Liver (tissue), 9 donors: ENCODE results near the gene ACAD9. TPM values are rescaled to one million over a fixed set of nuclear protein-coding genes. Genes with fewer than 3 reads are reported as not detected.

Source experiments
- DNase-seq: peaks from one replicate; pipeline ENCODE4 v3.0.0-alpha.2; 2017; ENCODE audit warnings: low spot score
- H3K27ac ChIP-seq, 2 donors: one replicate each; pipeline ENCODE4 v1.7.0; 2013; ENCODE audit warnings: inconsistent platforms in 2 of 2, low read length in 2 of 2, control low read depth in 1 of 2, low read depth in 1 of 2, mild to moderate bottlenecking in 1 of 2
- H3K27me3 ChIP-seq, 4 donors: one replicate each; pipeline versions ENCODE4 v1.6.1 to v1.7.0; 2013; ENCODE audit warnings: low read length in 3 of 4, inconsistent platforms in 1 of 4, mild to moderate bottlenecking in 1 of 4, moderate library complexity in 1 of 4; ENCODE audit not compliant: control insufficient read depth in 4 of 4, insufficient read depth in 4 of 4
- H3K36me3 ChIP-seq, 4 donors: one replicate each; pipeline versions ENCODE4 v1.6.1 to v1.7.0; 2013; ENCODE audit warnings: low read length in 3 of 4, mild to moderate bottlenecking in 3 of 4, low read depth in 1 of 4, moderate library complexity in 1 of 4; ENCODE audit not compliant: control insufficient read depth in 4 of 4, insufficient read depth in 3 of 4
- H3K4me1 ChIP-seq, 4 donors: one replicate each; pipeline versions ENCODE4 v1.6.1 to v1.7.0; 2013; ENCODE audit warnings: low read length in 3 of 4, mild to moderate bottlenecking in 3 of 4, moderate library complexity in 1 of 4; ENCODE audit not compliant: control insufficient read depth in 4 of 4, insufficient read depth in 4 of 4
- H3K4me3 ChIP-seq, 3 donors: one replicate each; pipeline versions ENCODE4 v1.6.1 to v1.7.0; 2013; ENCODE audit warnings: low read length in 3 of 3, control low read depth in 1 of 3, low read depth in 1 of 3, mild to moderate bottlenecking in 1 of 3
- H3K9ac ChIP-seq, 2 donors: one replicate each; pipeline ENCODE4 v1.7.0; 2013; ENCODE audit warnings: low read length in 2 of 2, mild to moderate bottlenecking in 2 of 2, moderate library complexity in 2 of 2, control low read depth in 1 of 2, low read depth in 1 of 2
- H3K9me3 ChIP-seq, 4 donors: one replicate each; pipeline versions ENCODE4 v1.6.1 to v1.7.0; 2013; ENCODE audit warnings: low read length in 3 of 4; ENCODE audit not compliant: control insufficient read depth in 4 of 4
- CTCF ChIP-seq: fragments of 150-350 bp; IDR thresholded peaks from 2 replicates; pipeline ENCODE4 v1.5.1; 2017; ENCODE audit warnings: improper control_type of control experiment, low read depth, low read length; ENCODE audit not compliant: missing input control
- EGR1 ChIP-seq, 2 donors: IDR thresholded peaks; 2 replicates each; pipeline ENCODE4 v1.6.1; 2016 to 2018; ENCODE audit warnings: antibody characterized with exemption in 2 of 2, low read depth in 2 of 2
- FOXA1 ChIP-seq: IDR thresholded peaks from 2 replicates; pipeline ENCODE4 v1.6.1; 2016; ENCODE audit warnings: antibody characterized with exemption
- GABPA ChIP-seq, 2 donors: IDR thresholded peaks in 1 of 2; conservative IDR thresholded peaks in 1 of 2; 2 replicates each; pipeline ENCODE4 v1.6.1; 2016; ENCODE audit warnings: antibody characterized with exemption in 2 of 2, mild to moderate bottlenecking in 1 of 2, moderate library complexity in 1 of 2
- HNF4G ChIP-seq: IDR thresholded peaks from 2 replicates; pipeline ENCODE4 v1.6.1; 2016; ENCODE audit warnings: antibody characterized with exemption
- JUND ChIP-seq, 2 donors: IDR thresholded peaks; 2 replicates each; pipeline ENCODE4 v1.6.1; 2016; ENCODE audit warnings: antibody characterized with exemption in 2 of 2
- RAD21 ChIP-seq, 2 donors: IDR thresholded peaks; 2 replicates each; pipeline ENCODE4 v1.6.1; 2016; ENCODE audit warnings: antibody characterized with exemption in 2 of 2, mild to moderate bottlenecking in 2 of 2
- RXRA ChIP-seq, 2 donors: IDR thresholded peaks; 2 replicates each; pipeline ENCODE4 v1.6.1; 2017 to 2018; ENCODE audit warnings: antibody characterized with exemption in 2 of 2, mild to moderate bottlenecking in 1 of 2
- SP1 ChIP-seq: IDR thresholded peaks from 2 replicates; pipeline ENCODE4 v1.6.1; 2018; ENCODE audit warnings: antibody characterized with exemption, mild to moderate bottlenecking
- TAF1 ChIP-seq: conservative IDR thresholded peaks from 2 replicates; pipeline ENCODE4 v1.6.1; 2016; ENCODE audit warnings: antibody characterized with exemption, mild to moderate bottlenecking
- YY1 ChIP-seq: IDR thresholded peaks from 2 replicates; pipeline ENCODE4 v1.6.1; 2016; ENCODE audit warnings: antibody characterized with exemption, mild to moderate bottlenecking
- ZBTB33 ChIP-seq: IDR thresholded peaks from 2 replicates; pipeline ENCODE4 v1.6.1; 2016; ENCODE audit warnings: antibody characterized with exemption
- WGBS: extraction: QIAGEN DNeasy Blood & Tissue Kit; methylation state at CpG from one replicate; pipeline ENCODE4 v1.1.7; 2013; 5-methylcytosine and 5-hydroxymethylcytosine counted together
- polyA plus RNA-seq, 2 donors: library from polyadenylated mRNA; stranded (reverse) in 1 of 2; unstranded in 1 of 2; fragments of 200-250 nt in 1 of 2; fragments of >200 nt in 1 of 2; fragmentation: Nextera tagmentation in 1 of 2; extraction: Ambion mirVana in 1 of 2; gene quantifications; one replicate each; pipeline versions ENCODE4 v1.2.1 to v1.2.3, GENCODE V29; 2013 to 2015
- total RNA-seq, 2 donors: library from RNA; depleted of rRNA; stranded (reverse); fragments of >200 nt; gene quantifications; one replicate each; pipeline ENCODE4 v1.2.3, GENCODE V29; 2014
- TF ChIP-seq, protein P1 (sequence below): IDR thresholded peaks from 2 replicates; pipeline ENCODE4 v1.6.1; 2016; ENCODE audit warnings: antibody characterized with exemption
- TF ChIP-seq, protein P2 (sequence below): IDR thresholded peaks from 2 replicates; pipeline ENCODE4 v1.6.1; 2016; ENCODE audit warnings: antibody characterized with exemption, mild to moderate bottlenecking
- TF ChIP-seq, protein P3 (sequence below): IDR thresholded peaks from 2 replicates; pipeline ENCODE4 v1.6.1; 2016; ENCODE audit warnings: antibody characterized with exemption
- donor health status: healthy.
- donor health status: healthy.
- donor health status: healthy.
- donor health status: healthy.
- donor health status: healthy.

ACAD9 gene
- total and polyA plus RNA-seq, 4 donors = 18.3 to 35.8 (median 27.2) TPM

DNA sequence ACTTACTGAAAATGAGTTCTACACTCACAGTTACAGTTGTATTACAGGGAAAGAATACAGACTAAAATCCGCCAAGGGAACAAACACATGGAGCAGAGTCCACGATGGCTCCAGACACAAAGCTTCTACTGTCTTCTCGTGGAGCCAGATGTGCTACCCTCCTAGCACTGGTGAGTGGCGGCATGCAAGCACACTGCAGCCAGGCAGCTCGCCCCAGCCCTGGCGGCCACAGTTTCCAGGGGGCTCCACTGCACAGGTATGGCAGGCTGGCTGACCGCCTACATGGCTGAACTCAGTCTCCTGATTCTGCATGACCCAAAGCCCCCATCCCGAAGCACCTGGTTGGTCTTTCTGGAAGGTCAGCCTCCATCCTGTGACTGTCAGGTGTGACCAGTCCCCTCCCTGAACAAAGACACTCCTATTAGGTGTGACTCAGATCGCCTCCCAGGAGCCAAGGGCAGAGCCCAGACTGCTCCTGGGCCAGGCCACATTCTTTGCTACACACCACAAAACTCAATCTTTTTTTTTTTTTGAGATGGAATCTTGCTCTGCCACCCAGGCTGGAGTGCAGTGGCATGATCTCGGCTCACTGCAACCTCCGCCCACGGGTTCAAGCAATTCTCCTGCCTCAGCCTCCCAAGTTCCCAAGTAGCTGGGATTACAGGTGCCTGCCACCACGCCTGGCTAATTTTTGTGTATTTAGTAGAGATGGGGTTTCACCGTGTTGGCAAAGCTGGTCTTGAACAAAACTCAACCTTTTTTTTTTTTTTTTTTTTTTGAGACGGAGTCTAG, 62.9 kb downstream of the ACAD9 start:
- H3K36me3 ChIP-seq = no peaks in the 10 kb centered on the region
- no peaks in the 10 kb centered on the region for H3K27me3 ChIP-seq
- no peaks in the 10 kb centered on the region for H3K4me1 ChIP-seq
- H3K9ac ChIP-seq = no peak overlapping the region
- WGBS = 85% methylated on average over 15 of the region's 15 CpGs
- H3K4me3 ChIP-seq = no peak overlapping the region
- no peaks in the 10 kb centered on the region for H3K9me3 ChIP-seq
- no peak overlapping the region for H3K27ac ChIP-seq
- TF ChIP-seq, protein P1, sequence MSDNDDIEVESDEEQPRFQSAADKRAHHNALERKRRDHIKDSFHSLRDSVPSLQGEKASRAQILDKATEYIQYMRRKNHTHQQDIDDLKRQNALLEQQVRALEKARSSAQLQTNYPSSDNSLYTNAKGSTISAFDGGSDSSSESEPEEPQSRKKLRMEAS = no peak
- TF ChIP-seq RAD21 (IDR thresholded peaks at IDR 0.05) (no peak), ZBTB33 (no peak), YY1 (no peak), HNF4G (no peak)
- DNase-seq = no peak

GRCh38 chr3:128945041-128945877, 65.8 kb downstream of the ACAD9 start:
- WGBS = 93% methylated on average over 21 of the region's 21 CpGs
- Histone ChIP-seq H3K9me3 (no peaks in the 10 kb centered on the region), H3K36me3 (no peaks in the 10 kb centered on the region), H3K27ac (no peak overlapping the region), H3K9ac (no peak overlapping the region), H3K4me1 (no peaks in the 10 kb centered on the region), H3K27me3 (no peaks in the 10 kb centered on the region), H3K4me3 (no peak overlapping the region)
- TF ChIP-seq RAD21 (IDR thresholded peaks at IDR 0.05) = no peak
- no peak for TF ChIP-seq RXRA (IDR thresholded peaks at IDR 0.05)
- no peak for TF ChIP-seq SP1
- TF ChIP-seq HNF4G = no peak
- TF ChIP-seq, protein P1 = no peak
- TF ChIP-seq, protein P2, sequence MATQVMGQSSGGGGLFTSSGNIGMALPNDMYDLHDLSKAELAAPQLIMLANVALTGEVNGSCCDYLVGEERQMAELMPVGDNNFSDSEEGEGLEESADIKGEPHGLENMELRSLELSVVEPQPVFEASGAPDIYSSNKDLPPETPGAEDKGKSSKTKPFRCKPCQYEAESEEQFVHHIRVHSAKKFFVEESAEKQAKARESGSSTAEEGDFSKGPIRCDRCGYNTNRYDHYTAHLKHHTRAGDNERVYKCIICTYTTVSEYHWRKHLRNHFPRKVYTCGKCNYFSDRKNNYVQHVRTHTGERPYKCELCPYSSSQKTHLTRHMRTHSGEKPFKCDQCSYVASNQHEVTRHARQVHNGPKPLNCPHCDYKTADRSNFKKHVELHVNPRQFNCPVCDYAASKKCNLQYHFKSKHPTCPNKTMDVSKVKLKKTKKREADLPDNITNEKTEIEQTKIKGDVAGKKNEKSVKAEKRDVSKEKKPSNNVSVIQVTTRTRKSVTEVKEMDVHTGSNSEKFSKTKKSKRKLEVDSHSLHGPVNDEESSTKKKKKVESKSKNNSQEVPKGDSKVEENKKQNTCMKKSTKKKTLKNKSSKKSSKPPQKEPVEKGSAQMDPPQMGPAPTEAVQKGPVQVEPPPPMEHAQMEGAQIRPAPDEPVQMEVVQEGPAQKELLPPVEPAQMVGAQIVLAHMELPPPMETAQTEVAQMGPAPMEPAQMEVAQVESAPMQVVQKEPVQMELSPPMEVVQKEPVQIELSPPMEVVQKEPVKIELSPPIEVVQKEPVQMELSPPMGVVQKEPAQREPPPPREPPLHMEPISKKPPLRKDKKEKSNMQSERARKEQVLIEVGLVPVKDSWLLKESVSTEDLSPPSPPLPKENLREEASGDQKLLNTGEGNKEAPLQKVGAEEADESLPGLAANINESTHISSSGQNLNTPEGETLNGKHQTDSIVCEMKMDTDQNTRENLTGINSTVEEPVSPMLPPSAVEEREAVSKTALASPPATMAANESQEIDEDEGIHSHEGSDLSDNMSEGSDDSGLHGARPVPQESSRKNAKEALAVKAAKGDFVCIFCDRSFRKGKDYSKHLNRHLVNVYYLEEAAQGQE = no peak
- TF ChIP-seq JUND (IDR thresholded peaks at IDR 0.05) = no peak
- TF ChIP-seq CTCF = no peak
- no peak for TF ChIP-seq FOXA1
- TF ChIP-seq GABPA (IDR thresholded peaks at IDR 0.05 in 1 of 2, conservative IDR thresholded peaks at IDR 0.05 in 1 of 2) = no peak
- TF ChIP-seq, protein P3, sequence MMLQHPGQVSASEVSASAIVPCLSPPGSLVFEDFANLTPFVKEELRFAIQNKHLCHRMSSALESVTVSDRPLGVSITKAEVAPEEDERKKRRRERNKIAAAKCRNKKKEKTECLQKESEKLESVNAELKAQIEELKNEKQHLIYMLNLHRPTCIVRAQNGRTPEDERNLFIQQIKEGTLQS = no peak
- no peak for TF ChIP-seq EGR1 (IDR thresholded peaks at IDR 0.05; ENCODE audit: low read depth in 2 of 2)
- TF ChIP-seq ZBTB33 = no peak
- TF ChIP-seq TAF1 = no peak
- no peak for TF ChIP-seq YY1
- no peak for DNase-seq
